Pancreas (tissue), 10 donors: Measurements from ENCODE around the gene DIS3. TPM values are rescaled to one million over a fixed set of nuclear protein-coding genes. Genes with fewer than 3 reads are reported as not detected.
"Not testable (repeated sequence)": the region's sequence is repeated elsewhere in the genome, so short reads cannot be mapped to it uniquely, and the experiment has no call there.

Experiments
- ATAC-seq, 4 donors: fragments of 200-7000 bp; cut with Tn5 transposase; one replicate each; pipeline versions ENCODE4 v1.8.0 to v1.9.1; 2020; ENCODE audit warnings: mild to moderate bottlenecking in 4 of 4, moderate library complexity in 4 of 4
- DNase-seq, 6 donors: peaks; one replicate each; pipeline ENCODE4 v3.0.0-alpha.2; 2020
- FAIRE-seq: peaks from 2 replicates; lab custom pipeline; 2012; peaks lifted over from hg19 to GRCh38; lab: Jason Lieb, UNC
- H3K27ac ChIP-seq, 4 donors: fragments of 200-600 bp; sonication (generic); 1 replicate in 3 of 4; 2 replicates in 1 of 4; pipeline versions ENCODE4 v1.5.0 to v1.8.0; 2020
- H3K27me3 ChIP-seq, 4 donors: fragments of 200-600 bp; one replicate each; pipeline ENCODE4 v1.8.0; 2021
- H3K36me3 ChIP-seq, 3 donors: fragments of 200-600 bp; sonication (generic) in 1 of 3; one replicate each; pipeline versions ENCODE4 v1.5.0 to v1.8.0; 2020 to 2021
- H3K4me1 ChIP-seq, 3 donors: fragments of 200-600 bp; one replicate each; pipeline ENCODE4 v1.8.0; 2021
- H3K4me3 ChIP-seq, 4 donors: fragments of 200-600 bp; sonication (generic) in 2 of 4; one replicate each; pipeline versions ENCODE4 v1.5.0 to v1.8.0; 2020 to 2021
- H3K9me3 ChIP-seq, 4 donors: fragments of 200-600 bp; one replicate each; pipeline ENCODE4 v1.8.0; 2021
- CTCF ChIP-seq, 4 donors: fragments of 200-600 bp; sonication (generic) in 3 of 4; IDR thresholded peaks; one replicate each; pipeline versions ENCODE4 v1.5.0 to v1.8.0; 2021; ENCODE audit warnings: antibody characterized with exemption in 4 of 4
- WGBS, 2 donors: extraction: QIAGEN DNeasy Blood & Tissue Kit; methylation state at CpG; one replicate each; pipeline ENCODE4 v1.1.7; 2013; 5-methylcytosine and 5-hydroxymethylcytosine counted together
- intact Hi-C, 3 donors: fragments of 100-400 bp; cut with DNase I; formaldehyde crosslinking; loops; one replicate each; pipeline versions ENCODE4 v1.11.1 to v1.14.2; 2022
- polyA plus RNA-seq, 2 donors: library from polyadenylated mRNA; stranded (reverse); fragments of 200-250 nt; gene quantifications; one replicate each; pipeline ENCODE4 v1.2.3, GENCODE V29; 2013
- total RNA-seq, 6 donors: library from RNA; stranded (reverse); fragmentation: NEBNext Ultra II Directional in 4 of 6; extraction: Animal tissue kit (Norgen Biotek cat#: 25700) in 4 of 6; gene quantifications; one replicate each; pipeline versions ENCODE4 v1.2.1 to v1.2.4, GENCODE V29; 2021 to 2023
- donor health status: healthy with polysubstance abuse.
- donor health status: DM: no; HTN: no; CAD: no; lungs with moderate emphysema.
- donor health status: DM: no; HTN: no; CAD: no.
- donor health status: control.
- donor health status: control.
- donor health status: Bipolar disorder and iron deficiency.
- donor health status: DM: yes; HTN: yes; CAD: no.
- donor health status: DM: no; HTN: no; CAD: no.
- donor health status: DM: no; HTN: no; CAD: no.
- donor health status: DM: yes; HTN: yes; CAD: no.

Gene DIS3
- total and polyA plus RNA-seq, 8 donors: 3.2 to 14.2 (median 9.7) TPM

GRCh38 chr13:72727417-72728289 lies 54.0 kb downstream of the DIS3 start, which contains the start of the genes BORA and MZT1:
Gene BORA (plus strand): TSS chr13:72727923. CDS start chr13:72728941, 1,018 bp downstream.
Gene MZT1 (minus strand): TSS chr13:72727629. CDS start chr13:72727602, 27 bp downstream.
- 0% methylated on average over 68 to 71 of the region's 71 CpGs for WGBS, 2 donors
- Histone ChIP-seq H3K9me3 (no peaks in the 10 kb centered on the region), H3K4me1 (peaks cover 0 to 12% (median 4%) of the 10 kb centered on the region in 3 donors), H3K36me3 (no peaks in the 10 kb centered on the region), H3K27ac (peak within 1 kb of the TSS; percentile 13 to 53 (median 48)), H3K4me3 (peak within 1 kb of the TSS; percentile 82 to 99 (median 96)), H3K27me3 (no peaks in the 10 kb centered on the region)
- FAIRE-seq (peak; percentile 87), DNase-seq (peak; percentile 92 to 97 (median 94)), ATAC-seq (peak; percentile 97 to 99 (median 98))
- intact Hi-C loops: no loop called here
- TF ChIP-seq CTCF (IDR thresholded peaks at IDR 0.05): no peak

GRCh38 chr13:72726726-72727416 lies 54.8 kb downstream of the DIS3 start:
- Histone ChIP-seq H3K27me3 (no peaks in the 10 kb centered on the region), H3K9me3 (no peaks in the 10 kb centered on the region), H3K4me3 (peak overlapping the region; percentile 82 to 99 (median 96)), H3K4me1 (peaks cover 0 to 12% (median 4%) of the 10 kb centered on the region in 3 donors), H3K27ac (peak overlapping the region; percentile 13 to 53 (median 48)), H3K36me3 (no peaks in the 10 kb centered on the region)
- DNase-seq: peak in 4 of 6 donors; percentile 14 to 78 (median 56)
- ATAC-seq: peak; percentile 21 to 53 (median 36)
- TF ChIP-seq CTCF (IDR thresholded peaks at IDR 0.05): no peak
- intact Hi-C loops: no loop called here
- 1 to 2% methylated on average over 40 to 49 of the region's 49 CpGs for WGBS, 2 donors
- FAIRE-seq: no peak

GRCh38 chr13:72726185-72726584 lies 55.5 kb downstream of the DIS3 start:
- peaks cover 0 to 12% (median 4%) of the 10 kb centered on the region in 3 donors for H3K4me1 ChIP-seq
- intact Hi-C loops, H3K36me3 ChIP-seq, FAIRE-seq, H3K27me3 ChIP-seq, H3K27ac ChIP-seq, H3K9me3 ChIP-seq, DNase-seq, ATAC-seq: not testable (repeated sequence)
- peak overlapping the region in 2 of 4 donors; percentile 95 to 97 for H3K4me3 ChIP-seq
- WGBS, 2 donors: 82 to 86% methylated on average over 15 of the region's 15 CpGs

- Histone ChIP-seq H3K4me1 (no peaks in the 10 kb centered on the region), H3K27me3 (no peaks in the 10 kb centered on the region), H3K27ac (no peak overlapping the region), H3K9me3 (no peaks in the 10 kb centered on the region), H3K36me3 (peaks cover 0 to 10% (median 0%) of the 10 kb centered on the region in 3 donors), H3K4me3 (no peak overlapping the region)
- intact Hi-C loops: no loop called here
- WGBS, 2 donors: 62% methylated on average over 3 of the region's 3 CpGs
- FAIRE-seq (no peak), ATAC-seq (no peak), DNase-seq (no peak)
- no peak for TF ChIP-seq CTCF (IDR thresholded peaks at IDR 0.05)
Measured at GRCh38 chr13:72716776-72717175, 64.9 kb downstream of the DIS3 start.

Other genes with a start within 250 kb of the DIS3 start
- 1 to 10 TPM; 1.8 to 4.6 (median 3.7) TPM for gene MZT1, start 54.3 kb downstream of the DIS3 start, total RNA-seq
- gene MZT1, start 54.3 kb downstream of the DIS3 start, polyA plus RNA-seq: 1 to 10 TPM; 4.0 to 6.5 TPM
- 1 to 10 TPM in 4 of 6 donors, under 1 TPM in 2; 0.51 to 1.9 (median 1.2) TPM for gene BORA, start 54.0 kb downstream of the DIS3 start, total RNA-seq
- gene BORA, start 54.0 kb downstream of the DIS3 start, polyA plus RNA-seq: 1 to 10 TPM in 1 of 2 donors, under 1 TPM in 1; 0.84 to 1.2 TPM
- 10 to 100 TPM in 1 of 6 donors, 1 to 10 TPM in 5; 6.1 to 11.4 (median 8.9) TPM for gene PIBF1, start 233 bp upstream of the DIS3 start, total RNA-seq
- gene PIBF1, start 233 bp upstream of the DIS3 start, polyA plus RNA-seq: 10 to 100 TPM in 1 of 2 donors, 1 to 10 TPM in 1; 8.3 to 13.5 TPM